ENCODE measurements around the gene PLD4. TPM values are rescaled to one million over a fixed set of nuclear protein-coding genes. Genes with fewer than 3 reads are reported as not detected.

Gene PLD4
- total RNA-seq, 4 donors from 2014 or later = 1.3 to 10.9 TPM; not detected in 2

GRCh38 chr14:104919993-104920315 is 4.7 kb upstream of the PLD4 start:
- TF ChIP-seq CTCF (IDR thresholded peaks at IDR 0.05) (no peak), POLR2A (IDR thresholded peaks at IDR 0.05) (no peak)
- intact Hi-C loops (cut with DNase I; ENCODE audit: low total_unique reads) = no loop called here
- no peak for DNase-seq

DNA sequence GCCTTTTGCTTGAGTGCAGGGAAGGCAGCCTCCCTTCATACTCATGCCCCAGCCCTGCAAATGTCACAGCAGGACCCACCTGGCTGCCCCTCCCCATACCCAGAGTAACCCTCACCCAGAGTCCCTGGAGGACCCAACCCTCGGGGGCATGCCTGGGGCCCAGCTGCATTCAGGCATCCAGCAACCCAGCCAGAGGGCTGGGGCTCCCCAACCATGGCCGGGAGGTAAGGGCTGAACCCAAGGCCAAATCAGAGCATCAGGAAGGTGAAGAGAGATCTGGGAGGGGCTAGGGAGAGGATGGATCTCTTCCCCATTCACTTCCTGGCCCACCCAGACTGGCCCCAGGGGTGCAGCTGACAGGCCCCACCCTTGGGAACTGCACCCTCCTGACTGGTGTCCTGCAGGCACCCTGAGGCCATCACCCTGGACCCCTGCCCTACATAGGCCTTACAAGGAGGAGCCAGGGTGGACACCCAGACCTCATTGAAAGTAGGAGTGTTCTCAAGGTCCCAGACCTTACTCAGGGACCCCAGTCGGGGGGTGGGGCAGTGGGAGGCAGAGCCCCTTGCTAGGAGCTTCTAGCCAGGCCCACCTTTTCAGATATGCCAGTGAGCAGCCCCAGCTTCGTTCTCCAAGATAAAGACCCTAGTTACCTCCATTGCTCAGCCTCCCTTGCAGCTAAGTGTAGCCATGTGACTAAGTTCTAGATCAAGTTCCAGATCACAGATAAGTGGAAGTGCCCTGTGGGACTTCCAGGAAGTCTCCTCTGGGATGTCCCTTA is 849 bp upstream of the PLD4 start:
- Histone ChIP-seq H3K4me1 (no peaks in the 10 kb centered on the region), H3K36me3 (no peaks in the 10 kb centered on the region), H3K27ac (no peak overlapping the region), H3K4me3 (no peak overlapping the region), H3K9me3 (no peaks in the 10 kb centered on the region), H3K27me3 (no peaks in the 10 kb centered on the region)
- TF ChIP-seq POLR2A (IDR thresholded peaks at IDR 0.05) (no peak), CTCF (IDR thresholded peaks at IDR 0.05) (no peak)
- no peak for DNase-seq
- intact Hi-C loops (cut with DNase I; ENCODE audit: low total_unique reads) = no loop called here

More at GRCh38 chr14:104919993-104920315, 4.7 kb upstream of the PLD4 start:
- Histone ChIP-seq H3K9me3 (no peaks in the 10 kb centered on the region), H3K27me3 (no peaks in the 10 kb centered on the region), H3K36me3 (no peaks in the 10 kb centered on the region), H3K27ac (no peak overlapping the region), H3K4me1 (no peaks in the 10 kb centered on the region), H3K4me3 (no peak overlapping the region)

DNA sequence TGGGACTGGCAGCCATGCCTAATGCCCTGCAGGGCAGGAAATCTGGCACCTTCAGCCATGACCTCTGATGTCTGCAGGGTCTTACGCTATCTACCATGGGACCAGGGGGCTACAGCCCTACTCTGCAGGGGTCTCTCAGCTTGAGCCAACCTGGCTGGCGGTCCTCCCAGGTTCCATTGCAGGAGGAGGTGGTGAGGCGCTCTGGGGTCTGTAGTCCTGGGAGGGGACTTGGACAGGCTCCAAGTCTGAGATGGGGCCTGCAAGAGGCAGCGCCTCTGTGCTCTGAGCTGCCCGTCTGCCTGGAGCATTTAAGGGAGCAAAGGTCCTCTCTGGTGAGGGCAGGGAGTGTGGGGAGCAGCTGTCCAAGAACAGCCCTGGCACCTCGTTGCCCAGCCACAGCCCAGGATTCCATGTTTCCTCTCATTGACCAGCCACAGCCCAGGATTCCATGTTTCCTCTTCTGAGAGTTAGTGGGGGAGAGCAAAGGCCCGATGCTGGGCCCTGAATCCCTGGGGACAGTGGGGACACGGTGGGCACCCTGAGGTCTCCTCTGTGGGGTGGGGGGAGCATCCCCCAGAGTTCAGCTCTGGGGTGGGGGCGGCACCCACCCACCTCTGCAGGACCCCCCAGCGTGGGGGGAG is 655 bp downstream of the PLD4 start:
- H3K9me3 ChIP-seq = no peaks in the 10 kb centered on the region
- TF ChIP-seq POLR2A (IDR thresholded peaks at IDR 0.05) = no peak
- TF ChIP-seq CTCF (IDR thresholded peaks at IDR 0.05) = no peak
- H3K36me3 ChIP-seq = no peaks in the 10 kb centered on the region
- intact Hi-C loops (cut with DNase I; ENCODE audit: low total_unique reads) = no loop called here
- H3K27me3 ChIP-seq = no peaks in the 10 kb centered on the region
- H3K4me3 ChIP-seq = no peak overlapping the region
- no peak for DNase-seq
- H3K27ac ChIP-seq = no peak overlapping the region
- H3K4me1 ChIP-seq = no peaks in the 10 kb centered on the region

DNA sequence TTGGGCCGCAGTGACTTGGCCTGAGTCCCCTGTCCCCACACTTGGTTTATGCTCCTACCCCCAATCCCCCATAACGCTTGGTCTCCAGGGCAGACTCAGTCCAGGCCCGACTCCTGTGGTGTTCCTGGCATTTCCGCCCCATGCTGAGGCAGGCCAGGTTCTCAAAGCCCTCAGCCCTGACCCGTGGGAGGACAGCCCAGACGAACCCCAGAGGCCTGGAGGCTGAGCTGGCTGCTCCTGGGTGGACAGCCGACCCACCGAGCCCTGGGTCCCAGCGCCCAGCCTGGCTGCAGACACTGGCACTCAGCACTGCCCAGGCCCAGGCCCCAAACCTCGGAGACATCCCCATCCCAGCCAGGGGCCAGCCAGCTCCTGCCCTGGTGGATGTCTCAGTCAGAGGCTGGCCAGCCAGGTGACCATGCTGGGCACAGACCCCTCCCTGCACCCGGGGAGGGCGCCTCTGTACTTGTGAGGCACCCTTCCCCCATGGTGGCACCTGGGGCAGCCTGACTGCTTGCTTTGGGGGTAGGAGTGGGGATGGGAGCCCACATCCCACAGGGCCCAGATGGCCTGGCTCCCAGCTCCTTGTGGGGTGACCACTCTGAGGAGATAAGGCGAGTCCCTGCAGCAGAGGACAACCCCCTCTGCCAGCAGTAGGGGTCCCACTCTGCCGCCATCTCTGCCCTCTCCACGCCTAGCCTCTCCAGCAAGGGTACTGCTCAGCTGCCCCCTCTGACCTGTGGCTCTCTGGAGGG is 1.4 kb downstream of the PLD4 start:
- Histone ChIP-seq H3K36me3 (no peaks in the 10 kb centered on the region), H3K9me3 (no peaks in the 10 kb centered on the region), H3K4me1 (no peaks in the 10 kb centered on the region), H3K27ac (no peak overlapping the region), H3K27me3 (no peaks in the 10 kb centered on the region), H3K4me3 (no peak overlapping the region)
- TF ChIP-seq CTCF (IDR thresholded peaks at IDR 0.05) (no peak), POLR2A (IDR thresholded peaks at IDR 0.05) (no peak)
- intact Hi-C loops (cut with DNase I; ENCODE audit: low total_unique reads) = no loop called here
- no peak for DNase-seq

Measured in uterus (tissue), 4 donors.